ENCODE results near the gene RUNX3.

Gene RUNX3

DNA sequence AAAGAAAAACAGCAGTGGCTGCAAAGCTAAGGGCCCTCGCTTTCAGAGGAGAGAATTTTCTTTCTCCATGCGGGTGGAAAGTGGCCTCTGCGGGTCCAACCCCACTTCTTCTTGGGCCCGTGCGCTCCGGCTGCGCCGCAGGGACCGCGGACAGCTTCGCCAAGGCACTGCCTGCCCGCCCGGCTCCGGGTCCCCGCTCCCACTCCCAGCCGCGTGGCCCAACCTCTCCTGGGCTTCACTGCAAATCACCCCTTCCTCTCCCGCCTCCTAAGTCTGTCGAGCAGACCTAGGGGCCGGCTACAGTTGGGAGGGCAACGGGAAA lies 1.0 kb upstream of the RUNX3 start:
- peaks cover 31% of the 10 kb centered on the region for H4K20me1 ChIP-seq (ENCODE audit: insufficient read depth, low read length, poor library complexity, severe bottlenecking)

DNA sequence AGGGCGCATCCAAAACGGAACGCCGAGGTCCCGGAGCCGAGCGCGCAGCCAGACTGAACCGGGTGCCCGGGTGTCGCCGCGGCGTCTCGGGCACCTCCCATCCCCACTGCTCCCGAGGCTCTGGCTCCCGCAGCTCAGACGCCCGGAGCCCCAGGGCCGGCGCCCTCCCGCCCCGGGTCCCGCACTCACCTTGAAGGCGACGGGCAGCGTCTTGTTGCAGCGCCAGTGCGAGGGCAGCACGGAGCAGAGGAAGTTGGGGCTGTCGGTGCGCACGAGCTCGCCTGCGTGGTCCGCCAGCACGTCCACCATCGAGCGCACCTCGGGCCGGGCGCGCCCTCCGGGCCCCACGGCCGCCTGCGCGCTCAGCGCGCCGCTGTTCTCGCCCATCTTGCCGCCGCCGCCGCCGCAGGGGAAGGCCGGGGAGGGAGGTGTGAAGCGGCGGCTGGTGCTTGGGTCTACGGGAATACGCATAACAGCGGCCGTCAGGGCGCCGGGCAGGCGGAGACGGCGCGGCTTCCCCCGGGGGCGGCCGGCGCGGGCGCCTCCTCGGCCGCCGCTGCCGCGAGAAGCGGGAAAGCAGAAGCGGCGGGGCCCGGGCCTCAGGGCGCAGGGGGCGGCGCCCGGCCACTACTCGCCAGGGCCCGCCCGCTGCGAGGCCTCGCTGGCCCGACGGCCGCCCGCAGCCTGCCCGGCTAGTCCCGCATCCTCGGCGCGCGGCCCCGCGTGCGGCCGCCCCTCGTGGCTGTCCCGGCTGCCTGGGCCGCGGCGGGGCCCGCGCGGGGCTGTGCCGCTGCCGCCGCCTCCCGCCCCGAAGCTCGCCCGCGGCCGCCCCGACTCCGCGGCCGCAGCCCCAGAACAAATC lies 447 bp downstream of the RUNX3 start:
- peak overlapping the region; percentile 84 for H3K4me3 ChIP-seq (ENCODE audit: low read length, poor library complexity, severe bottlenecking)
- H2AFZ ChIP-seq (ENCODE audit: low read length) = 0 out of 2 replicates have a peak overlapping the region, but pooled peaks have one; percentile 20
- H3K79me2 ChIP-seq (ENCODE audit: insufficient read depth, low read length) = peaks cover 78% of the 10 kb centered on the region
- TF ChIP-seq EZH2phosphoT487 (IDR thresholded peaks at IDR 0.05; ENCODE audit: borderline replicate concordance) = no peak
- TF ChIP-seq, protein P1, sequence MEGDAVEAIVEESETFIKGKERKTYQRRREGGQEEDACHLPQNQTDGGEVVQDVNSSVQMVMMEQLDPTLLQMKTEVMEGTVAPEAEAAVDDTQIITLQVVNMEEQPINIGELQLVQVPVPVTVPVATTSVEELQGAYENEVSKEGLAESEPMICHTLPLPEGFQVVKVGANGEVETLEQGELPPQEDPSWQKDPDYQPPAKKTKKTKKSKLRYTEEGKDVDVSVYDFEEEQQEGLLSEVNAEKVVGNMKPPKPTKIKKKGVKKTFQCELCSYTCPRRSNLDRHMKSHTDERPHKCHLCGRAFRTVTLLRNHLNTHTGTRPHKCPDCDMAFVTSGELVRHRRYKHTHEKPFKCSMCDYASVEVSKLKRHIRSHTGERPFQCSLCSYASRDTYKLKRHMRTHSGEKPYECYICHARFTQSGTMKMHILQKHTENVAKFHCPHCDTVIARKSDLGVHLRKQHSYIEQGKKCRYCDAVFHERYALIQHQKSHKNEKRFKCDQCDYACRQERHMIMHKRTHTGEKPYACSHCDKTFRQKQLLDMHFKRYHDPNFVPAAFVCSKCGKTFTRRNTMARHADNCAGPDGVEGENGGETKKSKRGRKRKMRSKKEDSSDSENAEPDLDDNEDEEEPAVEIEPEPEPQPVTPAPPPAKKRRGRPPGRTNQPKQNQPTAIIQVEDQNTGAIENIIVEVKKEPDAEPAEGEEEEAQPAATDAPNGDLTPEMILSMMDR (conservative IDR thresholded peaks at IDR 0.05; ENCODE audit: low read length) = no peak
- peaks cover 46% of the 10 kb centered on the region for H4K20me1 ChIP-seq (ENCODE audit: insufficient read depth, low read length, poor library complexity, severe bottlenecking)
- peak overlapping the region; percentile 93 for H3K4me2 ChIP-seq (ENCODE audit: low read depth, low read length, poor library complexity, severe bottlenecking)
- H3K27me3 ChIP-seq (ENCODE audit: insufficient read depth, low read length, poor library complexity, severe bottlenecking) = no peaks in the 10 kb centered on the region
- H3K9me2 ChIP-seq (replicated peaks; ENCODE audit: low read depth, low read length) = no peaks in the 10 kb centered on the region
- H3K9me3 ChIP-seq (ENCODE audit: insufficient read depth, low read depth, low read length) = no peaks in the 10 kb centered on the region
- peaks cover 42% of the 10 kb centered on the region for H3K4me1 ChIP-seq (ENCODE audit: insufficient read depth, low read length, poor library complexity, severe bottlenecking)
- H3K36me3 ChIP-seq (ENCODE audit: insufficient read depth, low read length) = peaks cover 18% of the 10 kb centered on the region; the same call in 1 of the 2 replicates
- peak overlapping the region; percentile 85 for H3K9ac ChIP-seq (ENCODE audit: low read depth, low read length, poor library complexity, severe bottlenecking)
- H3F3A ChIP-seq (ENCODE audit: low read depth) = no peaks in the 10 kb centered on the region

More for the DNA sequence above, 1.0 kb upstream of the RUNX3 start:
- Histone ChIP-seq H3K9me3 (ENCODE audit: insufficient read depth, low read depth, low read length) (no peaks in the 10 kb centered on the region), H2AFZ (ENCODE audit: low read length) (no peak overlapping the region), H3K9me2 (replicated peaks; ENCODE audit: low read depth, low read length) (no peaks in the 10 kb centered on the region), H3K27me3 (ENCODE audit: insufficient read depth, low read length, poor library complexity, severe bottlenecking) (no peaks in the 10 kb centered on the region), H3F3A (ENCODE audit: low read depth) (no peaks in the 10 kb centered on the region), H3K4me3 (ENCODE audit: low read length, poor library complexity, severe bottlenecking) (no peak overlapping the region), H3K36me3 (ENCODE audit: insufficient read depth, low read length) (peaks cover 4% of the 10 kb centered on the region; the same call in 1 of the 2 replicates), H3K4me1 (ENCODE audit: insufficient read depth, low read length, poor library complexity, severe bottlenecking) (peaks cover 27% of the 10 kb centered on the region), H3K9ac (ENCODE audit: low read depth, low read length, poor library complexity, severe bottlenecking) (no peak overlapping the region), H3K4me2 (ENCODE audit: low read depth, low read length, poor library complexity, severe bottlenecking) (no peak overlapping the region), H3K79me2 (ENCODE audit: insufficient read depth, low read length) (peaks cover 72% of the 10 kb centered on the region)
- TF ChIP-seq, protein P1 (conservative IDR thresholded peaks at IDR 0.05; ENCODE audit: low read length) = no peak

DNA sequence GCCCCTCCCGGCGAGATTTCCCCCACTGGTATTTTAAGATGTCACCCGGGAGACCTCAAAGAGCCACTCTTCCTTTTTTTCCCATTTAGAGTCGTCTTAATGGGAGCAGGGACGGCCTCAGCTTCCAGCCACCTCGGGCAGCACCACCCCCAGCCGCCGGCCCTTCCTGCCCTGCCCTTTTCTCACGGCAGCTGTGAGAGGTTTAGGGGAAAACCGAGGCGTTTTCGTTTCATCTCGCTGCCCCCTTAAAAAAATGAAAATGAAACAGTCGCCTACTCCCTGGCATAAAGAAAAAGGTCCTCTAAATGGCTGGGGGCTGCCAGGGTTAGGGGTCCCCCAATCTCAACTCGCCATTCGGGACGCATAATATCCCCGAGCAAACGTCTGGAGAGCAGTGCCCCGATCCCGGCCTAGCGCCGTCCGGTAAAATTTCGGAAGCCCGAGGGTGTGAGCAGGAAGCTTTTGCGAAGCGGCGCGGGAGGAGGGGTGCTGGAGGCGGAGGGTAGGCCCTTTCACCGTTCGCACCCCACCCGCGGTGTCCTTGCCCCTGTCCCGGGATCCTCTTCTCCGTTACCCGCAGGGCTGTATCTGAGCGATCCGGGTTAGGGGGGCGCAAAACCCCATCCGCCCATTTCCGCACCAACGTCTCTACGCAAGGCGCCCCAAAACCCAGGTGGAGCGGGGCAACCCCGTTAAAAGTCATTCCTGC lies 1.2 kb downstream of the RUNX3 start:
- H3K9ac ChIP-seq (ENCODE audit: low read depth, low read length, poor library complexity, severe bottlenecking) = peak overlapping the region; percentile 85

More for the DNA sequence above, 1.2 kb downstream of the RUNX3 start:
- peaks cover 51% of the 10 kb centered on the region for H4K20me1 ChIP-seq (ENCODE audit: insufficient read depth, low read length, poor library complexity, severe bottlenecking)
- H2AFZ ChIP-seq (ENCODE audit: low read length) = 0 out of 2 replicates have a peak overlapping the region, but pooled peaks have one; percentile 20
- TF ChIP-seq, protein P1 (conservative IDR thresholded peaks at IDR 0.05; ENCODE audit: low read length) = no peak
- TF ChIP-seq EZH2phosphoT487 (IDR thresholded peaks at IDR 0.05; ENCODE audit: borderline replicate concordance) = no peak
- H3K4me2 ChIP-seq (ENCODE audit: low read depth, low read length, poor library complexity, severe bottlenecking) = peak overlapping the region; percentile 93
- H3K27me3 ChIP-seq (ENCODE audit: insufficient read depth, low read length, poor library complexity, severe bottlenecking) = no peaks in the 10 kb centered on the region
- peaks cover 26% of the 10 kb centered on the region; the same call in 1 of the 2 replicates for H3K36me3 ChIP-seq (ENCODE audit: insufficient read depth, low read length)
- H3K9me2 ChIP-seq (replicated peaks; ENCODE audit: low read depth, low read length) = no peaks in the 10 kb centered on the region
- H3K4me3 ChIP-seq (ENCODE audit: low read length, poor library complexity, severe bottlenecking) = peak overlapping the region; percentile 84
- H3K79me2 ChIP-seq (ENCODE audit: insufficient read depth, low read length) = peaks cover 78% of the 10 kb centered on the region
- H3K9me3 ChIP-seq (ENCODE audit: insufficient read depth, low read depth, low read length) = no peaks in the 10 kb centered on the region
- no peaks in the 10 kb centered on the region for H3F3A ChIP-seq (ENCODE audit: low read depth)
- peaks cover 47% of the 10 kb centered on the region for H3K4me1 ChIP-seq (ENCODE audit: insufficient read depth, low read length, poor library complexity, severe bottlenecking)
